Liver (tissue), 9 donors: ENCODE results near the gene PCDHA11. TPM values are rescaled to one million over a fixed set of nuclear protein-coding genes. Genes with fewer than 3 reads are reported as not detected.

Experiments
- DNase-seq: peaks from one replicate; pipeline ENCODE4 v3.0.0-alpha.2; 2017; ENCODE audit warnings: low spot score
- H3K27ac ChIP-seq, 2 donors: one replicate each; pipeline ENCODE4 v1.7.0; 2013; ENCODE audit warnings: inconsistent platforms in 2 of 2, low read length in 2 of 2, control low read depth in 1 of 2, low read depth in 1 of 2, mild to moderate bottlenecking in 1 of 2
- H3K27me3 ChIP-seq, 4 donors: one replicate each; pipeline versions ENCODE4 v1.6.1 to v1.7.0; 2013; ENCODE audit warnings: low read length in 3 of 4, inconsistent platforms in 1 of 4, mild to moderate bottlenecking in 1 of 4, moderate library complexity in 1 of 4; ENCODE audit not compliant: control insufficient read depth in 4 of 4, insufficient read depth in 4 of 4
- H3K36me3 ChIP-seq, 4 donors: one replicate each; pipeline versions ENCODE4 v1.6.1 to v1.7.0; 2013; ENCODE audit warnings: low read length in 3 of 4, mild to moderate bottlenecking in 3 of 4, low read depth in 1 of 4, moderate library complexity in 1 of 4; ENCODE audit not compliant: control insufficient read depth in 4 of 4, insufficient read depth in 3 of 4
- H3K4me1 ChIP-seq, 4 donors: one replicate each; pipeline versions ENCODE4 v1.6.1 to v1.7.0; 2013; ENCODE audit warnings: low read length in 3 of 4, mild to moderate bottlenecking in 3 of 4, moderate library complexity in 1 of 4; ENCODE audit not compliant: control insufficient read depth in 4 of 4, insufficient read depth in 4 of 4
- H3K4me3 ChIP-seq, 3 donors: one replicate each; pipeline versions ENCODE4 v1.6.1 to v1.7.0; 2013; ENCODE audit warnings: low read length in 3 of 3, control low read depth in 1 of 3, low read depth in 1 of 3, mild to moderate bottlenecking in 1 of 3
- H3K9ac ChIP-seq, 2 donors: one replicate each; pipeline ENCODE4 v1.7.0; 2013; ENCODE audit warnings: low read length in 2 of 2, mild to moderate bottlenecking in 2 of 2, moderate library complexity in 2 of 2, control low read depth in 1 of 2, low read depth in 1 of 2
- H3K9me3 ChIP-seq, 4 donors: one replicate each; pipeline versions ENCODE4 v1.6.1 to v1.7.0; 2013; ENCODE audit warnings: low read length in 3 of 4; ENCODE audit not compliant: control insufficient read depth in 4 of 4
- ATF3 ChIP-seq: IDR thresholded peaks from 2 replicates; pipeline ENCODE4 v1.6.1; 2016; ENCODE audit warnings: antibody characterized with exemption
- EGR1 ChIP-seq, 2 donors: IDR thresholded peaks; 2 replicates each; pipeline ENCODE4 v1.6.1; 2016 to 2018; ENCODE audit warnings: antibody characterized with exemption in 2 of 2, low read depth in 2 of 2
- FOXA1 ChIP-seq: IDR thresholded peaks from 2 replicates; pipeline ENCODE4 v1.6.1; 2016; ENCODE audit warnings: antibody characterized with exemption
- FOXA2 ChIP-seq: IDR thresholded peaks from 2 replicates; pipeline ENCODE4 v1.6.1; 2016; ENCODE audit warnings: antibody characterized with exemption
- GABPA ChIP-seq, 2 donors: IDR thresholded peaks in 1 of 2; conservative IDR thresholded peaks in 1 of 2; 2 replicates each; pipeline ENCODE4 v1.6.1; 2016; ENCODE audit warnings: antibody characterized with exemption in 2 of 2, mild to moderate bottlenecking in 1 of 2, moderate library complexity in 1 of 2
- HNF4A ChIP-seq, 2 donors: conservative IDR thresholded peaks; 2 replicates each; pipeline ENCODE4 v1.6.1; 2016; ENCODE audit warnings: antibody characterized with exemption in 2 of 2, mild to moderate bottlenecking in 2 of 2
- HNF4G ChIP-seq: IDR thresholded peaks from 2 replicates; pipeline ENCODE4 v1.6.1; 2016; ENCODE audit warnings: antibody characterized with exemption
- JUND ChIP-seq, 2 donors: IDR thresholded peaks; 2 replicates each; pipeline ENCODE4 v1.6.1; 2016; ENCODE audit warnings: antibody characterized with exemption in 2 of 2
- MAX ChIP-seq: IDR thresholded peaks from 2 replicates; pipeline ENCODE4 v1.6.1; 2016; ENCODE audit warnings: antibody characterized with exemption
- NR2F2 ChIP-seq: IDR thresholded peaks from 2 replicates; pipeline ENCODE4 v1.6.1; 2016; ENCODE audit warnings: antibody characterized with exemption
- RAD21 ChIP-seq, 2 donors: IDR thresholded peaks; 2 replicates each; pipeline ENCODE4 v1.6.1; 2016; ENCODE audit warnings: antibody characterized with exemption in 2 of 2, mild to moderate bottlenecking in 2 of 2
- REST ChIP-seq: IDR thresholded peaks from 2 replicates; pipeline ENCODE4 v1.6.1; 2016; ENCODE audit warnings: antibody characterized with exemption, mild to moderate bottlenecking
- RXRA ChIP-seq, 2 donors: IDR thresholded peaks; 2 replicates each; pipeline ENCODE4 v1.6.1; 2017 to 2018; ENCODE audit warnings: antibody characterized with exemption in 2 of 2, mild to moderate bottlenecking in 1 of 2
- SP1 ChIP-seq: IDR thresholded peaks from 2 replicates; pipeline ENCODE4 v1.6.1; 2018; ENCODE audit warnings: antibody characterized with exemption, mild to moderate bottlenecking
- TAF1 ChIP-seq: conservative IDR thresholded peaks from 2 replicates; pipeline ENCODE4 v1.6.1; 2016; ENCODE audit warnings: antibody characterized with exemption, mild to moderate bottlenecking
- WGBS: extraction: QIAGEN DNeasy Blood & Tissue Kit; methylation state at CpG from one replicate; pipeline ENCODE4 v1.1.7; 2013; 5-methylcytosine and 5-hydroxymethylcytosine counted together
- polyA plus RNA-seq, 2 donors: library from polyadenylated mRNA; stranded (reverse) in 1 of 2; unstranded in 1 of 2; fragments of 200-250 nt in 1 of 2; fragments of >200 nt in 1 of 2; fragmentation: Nextera tagmentation in 1 of 2; extraction: Ambion mirVana in 1 of 2; gene quantifications; one replicate each; pipeline versions ENCODE4 v1.2.1 to v1.2.3, GENCODE V29; 2013 to 2015
- total RNA-seq, 2 donors: library from RNA; depleted of rRNA; stranded (reverse); fragments of >200 nt; gene quantifications; one replicate each; pipeline ENCODE4 v1.2.3, GENCODE V29; 2014
- TF ChIP-seq, protein P1 (sequence below): IDR thresholded peaks from 2 replicates; pipeline ENCODE4 v1.6.1; 2016; ENCODE audit warnings: antibody characterized with exemption
- TF ChIP-seq, protein P2 (sequence below): fragments of 150-350 bp; IDR thresholded peaks from 2 replicates; pipeline ENCODE4 v1.5.1; 2017; ENCODE audit warnings: improper control_type of control experiment, low read depth, low read length; ENCODE audit not compliant: missing input control
- donor health status: healthy.
- donor health status: healthy.
- donor health status: healthy.
- donor health status: healthy.
- donor health status: healthy.

Gene PCDHA11
- total and polyA plus RNA-seq, 4 donors = under 0.01 to 0.19 (median 0.05) TPM; not detected in 1

- Histone ChIP-seq H3K36me3 (no peaks in the 10 kb centered on the region), H3K27me3 (peaks cover 0 to 8% (median 1%) of the 10 kb centered on the region in 4 donors), H3K9ac (no peak overlapping the region), H3K27ac (no peak overlapping the region), H3K4me1 (peaks cover 0 to 2% (median 0%) of the 10 kb centered on the region in 4 donors), H3K4me3 (peak overlapping the region in 1 of 3 donors; percentile 28), H3K9me3 (peaks cover 0 to 26% (median 18%) of the 10 kb centered on the region in 4 donors)
- 18% methylated on average over 12 of the region's 12 CpGs for WGBS
- TF ChIP-seq HNF4A (conservative IDR thresholded peaks at IDR 0.05) = no peak
- no peak for TF ChIP-seq EGR1 (IDR thresholded peaks at IDR 0.05; ENCODE audit: low read depth in 2 of 2)
- no peak for TF ChIP-seq JUND (IDR thresholded peaks at IDR 0.05)
- no peak for TF ChIP-seq MAX
- no peak for TF ChIP-seq REST
- no peak for TF ChIP-seq TAF1
- TF ChIP-seq, protein P1, sequence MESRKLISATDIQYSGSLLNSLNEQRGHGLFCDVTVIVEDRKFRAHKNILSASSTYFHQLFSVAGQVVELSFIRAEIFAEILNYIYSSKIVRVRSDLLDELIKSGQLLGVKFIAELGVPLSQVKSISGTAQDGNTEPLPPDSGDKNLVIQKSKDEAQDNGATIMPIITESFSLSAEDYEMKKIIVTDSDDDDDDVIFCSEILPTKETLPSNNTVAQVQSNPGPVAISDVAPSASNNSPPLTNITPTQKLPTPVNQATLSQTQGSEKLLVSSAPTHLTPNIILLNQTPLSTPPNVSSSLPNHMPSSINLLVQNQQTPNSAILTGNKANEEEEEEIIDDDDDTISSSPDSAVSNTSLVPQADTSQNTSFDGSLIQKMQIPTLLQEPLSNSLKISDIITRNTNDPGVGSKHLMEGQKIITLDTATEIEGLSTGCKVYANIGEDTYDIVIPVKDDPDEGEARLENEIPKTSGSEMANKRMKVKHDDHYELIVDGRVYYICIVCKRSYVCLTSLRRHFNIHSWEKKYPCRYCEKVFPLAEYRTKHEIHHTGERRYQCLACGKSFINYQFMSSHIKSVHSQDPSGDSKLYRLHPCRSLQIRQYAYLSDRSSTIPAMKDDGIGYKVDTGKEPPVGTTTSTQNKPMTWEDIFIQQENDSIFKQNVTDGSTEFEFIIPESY = no peak
- no peak for TF ChIP-seq HNF4G
- TF ChIP-seq, protein P2, sequence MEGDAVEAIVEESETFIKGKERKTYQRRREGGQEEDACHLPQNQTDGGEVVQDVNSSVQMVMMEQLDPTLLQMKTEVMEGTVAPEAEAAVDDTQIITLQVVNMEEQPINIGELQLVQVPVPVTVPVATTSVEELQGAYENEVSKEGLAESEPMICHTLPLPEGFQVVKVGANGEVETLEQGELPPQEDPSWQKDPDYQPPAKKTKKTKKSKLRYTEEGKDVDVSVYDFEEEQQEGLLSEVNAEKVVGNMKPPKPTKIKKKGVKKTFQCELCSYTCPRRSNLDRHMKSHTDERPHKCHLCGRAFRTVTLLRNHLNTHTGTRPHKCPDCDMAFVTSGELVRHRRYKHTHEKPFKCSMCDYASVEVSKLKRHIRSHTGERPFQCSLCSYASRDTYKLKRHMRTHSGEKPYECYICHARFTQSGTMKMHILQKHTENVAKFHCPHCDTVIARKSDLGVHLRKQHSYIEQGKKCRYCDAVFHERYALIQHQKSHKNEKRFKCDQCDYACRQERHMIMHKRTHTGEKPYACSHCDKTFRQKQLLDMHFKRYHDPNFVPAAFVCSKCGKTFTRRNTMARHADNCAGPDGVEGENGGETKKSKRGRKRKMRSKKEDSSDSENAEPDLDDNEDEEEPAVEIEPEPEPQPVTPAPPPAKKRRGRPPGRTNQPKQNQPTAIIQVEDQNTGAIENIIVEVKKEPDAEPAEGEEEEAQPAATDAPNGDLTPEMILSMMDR = no peak
- DNase-seq = no peak
These were observed 13.8 kb downstream of the PCDHA11 start for GRCh38 chr5:140882591-140882899.

DNA sequence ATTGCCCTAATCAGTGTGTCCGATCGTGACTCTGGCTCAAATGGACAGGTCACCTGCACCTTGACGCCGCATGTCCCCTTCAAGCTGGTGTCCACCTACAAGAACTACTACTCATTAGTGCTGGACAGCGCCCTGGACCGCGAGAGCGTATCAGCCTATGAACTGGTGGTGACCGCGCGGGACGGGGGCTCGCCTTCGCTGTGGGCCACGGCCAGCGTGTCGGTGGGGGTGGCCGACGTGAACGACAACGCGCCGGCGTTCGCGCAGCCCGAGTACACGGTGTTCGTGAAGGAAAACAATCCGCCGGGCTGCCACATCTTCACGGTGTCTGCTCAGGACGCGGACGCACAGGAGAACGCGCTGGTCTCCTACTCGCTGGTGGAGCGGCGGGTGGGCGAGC is 14.6 kb downstream of the PCDHA11 start:
- no peaks in the 10 kb centered on the region for H3K36me3 ChIP-seq
- H3K9ac ChIP-seq = no peak overlapping the region
- H3K27me3 ChIP-seq = peaks cover 0 to 8% (median 1%) of the 10 kb centered on the region in 4 donors
- DNase-seq = no peak
- H3K9me3 ChIP-seq = peaks cover 0 to 26% (median 18%) of the 10 kb centered on the region in 4 donors
- peaks cover 0 to 2% (median 0%) of the 10 kb centered on the region in 4 donors for H3K4me1 ChIP-seq
- 41% methylated on average over 41 of the region's 41 CpGs for WGBS
- no peak overlapping the region for H3K4me3 ChIP-seq
- no peak overlapping the region for H3K27ac ChIP-seq
- TF ChIP-seq GABPA (IDR thresholded peaks at IDR 0.05 in 1 of 2, conservative IDR thresholded peaks at IDR 0.05 in 1 of 2) = no peak
- TF ChIP-seq RXRA (IDR thresholded peaks at IDR 0.05) = no peak
- TF ChIP-seq RAD21 (IDR thresholded peaks at IDR 0.05) = no peak
- TF ChIP-seq, protein P1 = no peak
- no peak for TF ChIP-seq TAF1
- TF ChIP-seq ATF3 = no peak
- no peak for TF ChIP-seq HNF4A (conservative IDR thresholded peaks at IDR 0.05)
- TF ChIP-seq SP1 = no peak
- no peak for TF ChIP-seq FOXA2
- no peak for TF ChIP-seq NR2F2
- TF ChIP-seq MAX = no peak
- no peak for TF ChIP-seq HNF4G
- TF ChIP-seq EGR1 (IDR thresholded peaks at IDR 0.05; ENCODE audit: low read depth in 2 of 2) = no peak
- TF ChIP-seq, protein P2 = no peak
- TF ChIP-seq JUND (IDR thresholded peaks at IDR 0.05) = no peak
- TF ChIP-seq FOXA1 = no peak
